HG03159 (cell line): ENCODE measurements around the gene ENTPD2.

Experiments used
- ATAC-seq: cut with Tn5 transposase; IDR thresholded peaks from one replicate; pipeline ENCODE4 v1.9.1; 2021; ENCODE audit warnings: mild to moderate bottlenecking, moderate library complexity; ENCODE audit not compliant: unreplicated experiment

Gene ENTPD2

GRCh38 chr9:137053944-137054931 lies at the start of gene ENTPD2:
Gene ENTPD2 (minus strand): TSS chr9:137054061. CDS start chr9:137053997, 64 bp downstream.
- ATAC-seq: no peak

GRCh38 chr9:137103206-137103999 lies 49.5 kb upstream of the ENTPD2 start:
- no peak for ATAC-seq

GRCh38 chr9:137099231-137099630 lies 45.4 kb upstream of the ENTPD2 start:
- ATAC-seq: no peak

GRCh38 chr9:137097761-137098462 lies 44.1 kb upstream of the ENTPD2 start:
- no peak for ATAC-seq

GRCh38 chr9:137096785-137097546 lies 43.1 kb upstream of the ENTPD2 start:
- no peak for ATAC-seq

GRCh38 chr9:137095664-137096517 lies 42.0 kb upstream of the ENTPD2 start:
- ATAC-seq: no peak

GRCh38 chr9:137089232-137089947 lies 35.5 kb upstream of the ENTPD2 start:
- ATAC-seq: no peak

GRCh38 chr9:137088121-137088520 lies 34.3 kb upstream of the ENTPD2 start:
- no peak for ATAC-seq

- no peak for ATAC-seq
These were observed 33.6 kb upstream of the ENTPD2 start for GRCh38 chr9:137087409-137087925.

- ATAC-seq: peak; percentile 82
These were observed 32.9 kb upstream of the ENTPD2 start, which contains the start of gene MAN1B1 for GRCh38 chr9:137086531-137087408. Gene MAN1B1 (plus strand): TSS chr9:137086985. CDS start chr9:137087000, 15 bp downstream.

GRCh38 chr9:137085920-137086530 lies 32.2 kb upstream of the ENTPD2 start:
- no peak for ATAC-seq

- ATAC-seq: no peak
These were observed 30.7 kb upstream of the ENTPD2 start for GRCh38 chr9:137084526-137084925.

GRCh38 chr9:137083394-137084004 lies 29.6 kb upstream of the ENTPD2 start:
- no peak for ATAC-seq

- ATAC-seq: no peak
These were observed 29.0 kb upstream of the ENTPD2 start for GRCh38 chr9:137082925-137083290.

- ATAC-seq: no peak
These were observed 28.5 kb upstream of the ENTPD2 start for GRCh38 chr9:137082222-137082924.
